ENCODE results near the gene SSX1. TPM values are rescaled to one million over a fixed set of nuclear protein-coding genes. Genes with fewer than 3 reads are reported as not detected.

Gene SSX1
- total RNA-seq, 1 experiment from 2014 or later, result not detected

Other genes starting within 250 kb of the SSX1 start
- gene SPACA5, start 248.4 kb upstream of the SSX1 start, total RNA-seq (2021), result not detected in 2 replicates
- gene ZNF630, start 183.8 kb upstream of the SSX1 start, total RNA-seq (2021), result 1.2 and 1.5 TPM in 2 replicates
- not detected in 2 replicates for gene SPACA5B, start 124.8 kb upstream of the SSX1 start, total RNA-seq (2021)
- gene SSX5, start 58.6 kb upstream of the SSX1 start, total RNA-seq (2021), result not detected in 2 replicates
- not detected in 2 replicates for gene SSX3, start 101.3 kb downstream of the SSX1 start, total RNA-seq (2021)
- gene SSX4, start 128.1 kb downstream of the SSX1 start, total RNA-seq (2021), result 0.29 TPM in 1 of 2 replicates, not detected in the other
- gene SSX4B, start 156.6 kb downstream of the SSX1 start, total RNA-seq (2021), result 0.29 TPM in 1 of 2 replicates, not detected in the other
- gene SLC38A5, start 214.9 kb downstream of the SSX1 start, total RNA-seq (2021), result 25.1 and 28.3 TPM in 2 replicates
- 49.4 and 52.8 TPM in 2 replicates for gene FTSJ1, start 220.8 kb downstream of the SSX1 start, total RNA-seq (2021)